ENCODE results near the gene ITGA2. TPM values are rescaled to one million over a fixed set of nuclear protein-coding genes. Genes with fewer than 3 reads are reported as not detected.
A peak's percentile ranks its signal among the peaks of the same experiment; 100 is the strongest.

The ITGA2 gene
- total RNA-seq, 4 donors from 2014 or later: 1.5 to 10.1 (median 8.7) TPM

DNA sequence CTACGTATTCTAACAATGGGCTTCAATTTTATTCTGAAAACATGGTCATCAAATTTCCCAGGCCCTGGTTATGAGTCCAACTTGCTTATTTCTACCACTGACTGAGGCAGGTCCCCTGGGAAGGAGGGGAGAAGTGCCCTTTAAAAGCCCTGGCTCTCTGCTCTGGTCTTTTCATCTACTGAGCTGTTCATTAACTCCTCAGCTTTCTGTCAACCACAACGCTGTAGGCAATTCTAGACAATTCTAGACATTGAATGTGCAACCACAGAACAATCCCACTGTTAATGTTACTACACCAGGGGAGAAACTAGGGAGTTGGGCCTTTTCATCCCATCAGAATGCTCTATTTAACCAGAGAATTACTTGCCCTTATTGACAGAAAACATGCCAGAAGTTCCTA is 110.4 kb downstream of the ITGA2 start:
- in situ Hi-C loops (cut with MboI; ENCODE audit: low pct_ligation_motif_present in 1 of 4, low pct_unique_long_range_greater_than_20kb in 1 of 4, low sequenced_read_pairs in 3 of 4): loop anchor here (5.0 to 25.0 kb wide), 5 partner anchors 145 to 312 kb away; partner anchors contain the start of genes ITGA1 (in 1 of the 4) and PELO (in 1 of the 4)

GRCh38 chr5:53100606-53101005 is 111.5 kb downstream of the ITGA2 start:
- Histone ChIP-seq H3K27ac (no peak overlapping the region), H3K4me1 (no peaks in the 10 kb centered on the region), H3K27me3 (no peaks in the 10 kb centered on the region), H3K36me3 (peaks cover 0 to 41% (median 12%) of the 10 kb centered on the region in 4 donors), H3K9me3 (no peaks in the 10 kb centered on the region), H3K4me3 (no peak overlapping the region)
- TF ChIP-seq EP300 (IDR thresholded peaks at IDR 0.05; ENCODE audit: low read depth) (no peak), CTCF (IDR thresholded peaks at IDR 0.05) (no peak), POLR2A (IDR thresholded peaks at IDR 0.05) (no peak), POLR2AphosphoS5 (IDR thresholded peaks at IDR 0.05) (no peak)
- in situ Hi-C loops (cut with MboI; ENCODE audit: low pct_ligation_motif_present in 1 of 4, low pct_unique_long_range_greater_than_20kb in 1 of 4, low sequenced_read_pairs in 3 of 4): no loop called here
- 78 to 100% methylated on average over 1 to 2 of the region's 2 CpGs for WGBS, 2 donors (ENCODE audit: low coverage in 1 of 2)
- intact Hi-C loops (cut with DNase I; ENCODE audit: low total_unique reads): no loop called here
- DNase-seq: no peak

More for the DNA sequence above, 110.4 kb downstream of the ITGA2 start:
- Histone ChIP-seq H3K4me1 (no peaks in the 10 kb centered on the region), H3K4me3 (no peak overlapping the region), H3K9me3 (no peaks in the 10 kb centered on the region), H3K27me3 (no peaks in the 10 kb centered on the region), H3K36me3 (peaks cover 0 to 41% (median 12%) of the 10 kb centered on the region in 4 donors), H3K27ac (no peak overlapping the region)
- no peak for TF ChIP-seq CTCF (IDR thresholded peaks at IDR 0.05)
- intact Hi-C loops (cut with DNase I; ENCODE audit: low total_unique reads): no loop called here
- WGBS, 2 donors (ENCODE audit: low coverage in 1 of 2): 61 to 74% methylated on average over 2 of the region's 2 CpGs
- no peak for DNase-seq

DNA sequence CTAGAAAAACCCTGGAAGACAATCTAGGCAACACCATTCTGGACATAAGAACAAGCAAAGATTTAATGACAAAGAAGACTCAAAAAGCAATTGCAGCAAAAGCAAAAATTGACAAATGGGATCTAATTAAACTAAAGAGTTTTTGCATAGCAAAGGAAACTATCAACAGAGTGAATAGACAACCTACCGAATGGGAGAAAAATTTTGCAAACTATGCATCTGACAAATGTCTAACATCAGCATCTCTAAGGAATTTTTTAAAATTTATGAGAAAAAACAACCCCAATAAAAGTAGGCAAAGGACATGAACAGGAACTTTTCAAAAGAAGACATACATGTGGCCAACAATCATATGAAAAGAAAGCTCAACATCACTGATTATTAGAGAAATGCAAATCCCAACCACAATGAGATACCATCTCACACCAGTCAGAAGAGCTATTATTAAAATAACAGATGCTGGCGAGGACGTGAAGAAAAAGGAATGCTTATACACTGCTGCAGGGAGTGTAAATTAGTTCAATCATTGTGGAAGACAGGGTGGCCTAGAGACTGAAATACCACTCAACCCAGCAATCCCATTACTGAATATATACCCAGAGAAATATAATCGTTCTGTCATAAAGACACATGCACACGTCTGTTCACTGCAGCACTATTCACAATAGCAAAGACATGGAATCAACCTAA is 116.6 kb downstream of the ITGA2 start:
- Histone ChIP-seq H3K9me3 (no peaks in the 10 kb centered on the region), H3K4me1 (peaks cover 0 to 24% (median 18%) of the 10 kb centered on the region in 4 donors), H3K4me3 (no peak overlapping the region), H3K27me3 (no peaks in the 10 kb centered on the region), H3K36me3 (peaks cover 0 to 12% (median 4%) of the 10 kb centered on the region in 4 donors), H3K27ac (no peak overlapping the region)
- in situ Hi-C loops (cut with MboI; ENCODE audit: low pct_ligation_motif_present in 1 of 4, low pct_unique_long_range_greater_than_20kb in 1 of 4, low sequenced_read_pairs in 3 of 4): no loop called here
- intact Hi-C loops (cut with DNase I; ENCODE audit: low total_unique reads): no loop called here
- WGBS, 2 donors (ENCODE audit: low coverage in 1 of 2): 63 to 83% methylated on average over 3 to 5 of the region's 5 CpGs
- TF ChIP-seq CTCF (IDR thresholded peaks at IDR 0.05) (no peak), EP300 (IDR thresholded peaks at IDR 0.05; ENCODE audit: low read depth) (no peak), POLR2A (IDR thresholded peaks at IDR 0.05) (no peak), POLR2AphosphoS5 (IDR thresholded peaks at IDR 0.05) (no peak)
- no peak for DNase-seq

- Histone ChIP-seq H3K36me3 (no peaks in the 10 kb centered on the region), H3K4me1 (peaks cover 0 to 25% (median 19%) of the 10 kb centered on the region in 4 donors), H3K9me3 (no peaks in the 10 kb centered on the region), H3K27ac (peak overlapping the region; percentile 82 to 89 (median 88)), H3K27me3 (no peaks in the 10 kb centered on the region), H3K4me3 (peak overlapping the region; percentile 51 to 97 (median 76))
- DNase-seq: no peak
- no peak for TF ChIP-seq POLR2AphosphoS5 (IDR thresholded peaks at IDR 0.05)
- no peak for TF ChIP-seq POLR2A (IDR thresholded peaks at IDR 0.05)
- TF ChIP-seq EP300 (IDR thresholded peaks at IDR 0.05; ENCODE audit: low read depth): no peak
- TF ChIP-seq CTCF (IDR thresholded peaks at IDR 0.05): no peak
- in situ Hi-C loops (cut with MboI; ENCODE audit: low pct_ligation_motif_present in 1 of 4, low pct_unique_long_range_greater_than_20kb in 1 of 4, low sequenced_read_pairs in 3 of 4) (no loop called here), intact Hi-C loops (cut with DNase I; ENCODE audit: low total_unique reads) (no loop called here)
- WGBS, 2 donors (ENCODE audit: low coverage in 1 of 2): 2 to 4% methylated on average over 9 to 11 of the region's 11 CpGs
Observed at GRCh38 chr5:53109056-53109442, 119.9 kb downstream of the ITGA2 start.
